GM12878 (cell line): ENCODE data around the gene NPIPA5. TPM values are rescaled to one million over a fixed set of nuclear protein-coding genes. Genes with fewer than 3 reads are reported as not detected.
"Not testable (repeated sequence)": the region's sequence is repeated elsewhere in the genome, so short reads cannot be mapped to it uniquely, and the experiment has no call there.

Experiments used
- ATAC-seq: fragments of 200-7000 bp; cut with Tn5 transposase; 3 replicates; pipeline ENCODE4 v1.9.1; 2020; ENCODE audit warnings: mild to moderate bottlenecking, moderate library complexity
- BruUV-seq: library from RNA; stranded (reverse); fragments of 400-500 nt; replicated peaks from 2 replicates; lab custom pipeline; 2021; lab: Mats Ljungman, UMichigan
- CTCF ChIA-PET: fragments of 300-600 bp; sonication (Branson Sonifier 250); formaldehyde crosslinking; extraction: SDS; loops from one replicate; lab custom pipeline; 2021; ENCODE audit warnings: inconsistent platforms; lab: Yijun Ruan, JAX
- POLR2A ChIA-PET: fragments of 350-600 bp; formaldehyde crosslinking; extraction: SDS; loops from one replicate; lab custom pipeline; 2021; ENCODE audit warnings: inconsistent platforms; lab: Charles Lee
- RAD21 ChIA-PET: fragments of 300-600 bp; sonication (Branson Sonifier 250); formaldehyde crosslinking; loops from one replicate; lab custom pipeline; 2023; ENCODE audit warnings: antibody characterized with exemption; ENCODE audit not compliant: unreplicated experiment; lab: Charles Lee
- SMC1A ChIA-PET: fragments of 300-600 bp; sonication (Branson Sonifier 250); formaldehyde crosslinking; loops from one replicate; lab custom pipeline; 2023; ENCODE audit not compliant: unreplicated experiment, uncharacterized antibody; lab: Charles Lee
- DNase-seq: peaks from one replicate; pipeline ENCODE4 v3.0.0-alpha.2; 2011; ENCODE audit warnings: low read depth, low spot score
- FAIRE-seq: peaks from 3 replicates; lab custom pipeline; 2011; peaks lifted over from hg19 to GRCh38; lab: Jason Lieb, UNC
- H2AFZ ChIP-seq: 2 replicates; pipeline ENCODE4 v1.6.0; 2011; ENCODE audit warnings: low read depth, low read length, control low read depth; ENCODE audit not compliant: control insufficient read depth
- H3K27ac ChIP-seq: 2 replicates; pipeline ENCODE4 v1.5.1; 2011; ENCODE audit warnings: control low read depth; ENCODE audit not compliant: control insufficient read depth, insufficient read depth
- H3K27me3 ChIP-seq, 2 experiments: replicated peaks in 1 of 2; 2 replicates each; pipeline versions ENCODE4 v1.6.0 to v1.6.1; 2011; ENCODE audit warnings: low read length in 1 of 2; ENCODE audit not compliant: control insufficient read depth in 2 of 2, insufficient read depth in 2 of 2
- H3K36me3 ChIP-seq, 2 experiments: 2 replicates each; pipeline ENCODE4 v1.5.1; 2011; ENCODE audit warnings: low read length in 1 of 2; ENCODE audit not compliant: control insufficient read depth in 2 of 2, insufficient read depth in 2 of 2
- H3K4me1 ChIP-seq: 2 replicates; pipeline ENCODE4 v1.6.1; 2011; ENCODE audit warnings: mild to moderate bottlenecking, low read length, moderate library complexity, mixed read lengths; ENCODE audit not compliant: control insufficient read depth, insufficient read depth
- H3K4me2 ChIP-seq: 2 replicates; pipeline ENCODE4 v1.6.0; 2011; ENCODE audit warnings: control low read depth; ENCODE audit not compliant: control insufficient read depth, insufficient read depth
- H3K4me3 ChIP-seq: fragments of 200-600 bp; sonication (generic); 2 replicates; pipeline ENCODE4 v1.5.1; 2016
- H3K79me2 ChIP-seq: 2 replicates; pipeline ENCODE4 v1.6.0; 2011; ENCODE audit warnings: low read length; ENCODE audit not compliant: control insufficient read depth, insufficient read depth
- H3K9ac ChIP-seq: 2 replicates; pipeline ENCODE4 v1.8.0; 2011; ENCODE audit warnings: low read length, control low read depth, mixed read lengths; ENCODE audit not compliant: control insufficient read depth, insufficient read depth
- H3K9me3 ChIP-seq: replicated peaks from 3 replicates; pipeline ENCODE4 v1.5.1; 2011; ENCODE audit warnings: mild to moderate bottlenecking, low read length; ENCODE audit not compliant: control insufficient read depth, insufficient read depth
- H4K20me1 ChIP-seq: 2 replicates; pipeline ENCODE4 v1.6.0; 2011; ENCODE audit not compliant: control insufficient read depth, insufficient read depth
- CTCF ChIP-seq, 3 experiments: IDR thresholded peaks in 2 of 3; conservative IDR thresholded peaks in 1 of 3; 2 replicates each; pipeline ENCODE4 v1.5.1; 2011; ENCODE audit warnings: low read depth in 3 of 3, low read length in 3 of 3, mild to moderate bottlenecking in 3 of 3, control low read depth in 2 of 3, moderate library complexity in 2 of 3, inconsistent platforms in 1 of 3, mixed read lengths in 1 of 3; ENCODE audit not compliant: control insufficient read depth in 2 of 3, insufficient read depth in 1 of 3; ENCODE audit errors: extremely low read depth in 1 of 3
- MTA3 ChIP-seq: IDR thresholded peaks from 2 replicates; pipeline ENCODE4 v1.6.1; 2012; ENCODE audit warnings: low read length, inconsistent platforms, borderline replicate concordance
- NR2F1 ChIP-seq: fragments of 450-650 bp; conservative IDR thresholded peaks from 2 replicates; pipeline ENCODE4 v1.6.1; 2017; ENCODE audit warnings: mild to moderate bottlenecking
- RAD21 ChIP-seq: IDR thresholded peaks from 2 replicates; pipeline ENCODE4 v1.6.1; 2011; ENCODE audit warnings: mild to moderate bottlenecking, low read depth, low read length, moderate library complexity; ENCODE audit not compliant: insufficient read depth
- RFX5 ChIP-seq: IDR thresholded peaks from 2 replicates; pipeline ENCODE4 v1.6.1; 2011; ENCODE audit warnings: low read depth, low read length, improper control_type of control experiment
- STAT1 ChIP-seq: fragments of 450-650 bp; conservative IDR thresholded peaks from 2 replicates; pipeline ENCODE4 v1.6.1; 2014; ENCODE audit warnings: antibody characterized with exemption, mild to moderate bottlenecking
- WGBS: methylation state at CpG from one replicate; pipeline ENCODE4 v1.1.6; 2016; ENCODE audit warnings: low lambda C conversion rate; ENCODE audit not compliant: insufficient replicate concordance, insufficient coverage; ENCODE audit errors: missing lambda C conversion rate; 5-methylcytosine and 5-hydroxymethylcytosine counted together
- in situ Hi-C: fragments of 300-500 bp; cut with MboI; formaldehyde crosslinking; loops from 9 replicates; pipeline ENCODE4 v1.14.3; 2018; ENCODE audit warnings: mixed read lengths
- intact Hi-C: fragments of 100-400 bp; cut with micrococcal nuclease; formaldehyde crosslinking; loops from one replicate; pipeline ENCODE4 v1.14.2; 2022; ENCODE audit not compliant: unreplicated experiment
- polyA plus RNA-seq, 11 experiments: library from polyadenylated mRNA; depleted of rRNA in 4 of 11; unstranded in 6 of 11; stranded (reverse) in 5 of 11; fragments of >200 nt; fragmentation: Nextera tagmentation in 4 of 11; fragmentation: Illumina TruSeq in 1 of 11; extraction: Ambion mirVana in 4 of 11; extraction: Trizol in 1 of 11; gene quantifications; 1 replicate in 1 of 11; 2 replicates in 10 of 11; pipeline versions ENCODE4 v1.2.1 to v1.2.3, GENCODE V29; 2011 to 2016; ENCODE audit warnings: inconsistent platforms in 2 of 11, missing spikeins in 2 of 11, low read depth in 1 of 11
- total RNA-seq, 4 experiments: library from RNA; depleted of rRNA in 3 of 4; stranded (reverse); fragments of >200 nt in 3 of 4; fragmentation: Illumina TruSeq in 1 of 4; extraction: Trizol in 1 of 4; gene quantifications; 2 replicates each; pipeline versions ENCODE4 v1.2.1 to v1.2.3, GENCODE V29; 2013 to 2021

NPIPA5 gene
- total and polyA plus RNA-seq, 10 of the 15 experiments (the other 5 are each of a cell fraction or from before 2014, with no cell fraction given) = 1.2 to 12.1 (median 3.6) TPM

GRCh38 chr16:15415511-15415985 is 37.5 kb upstream of the NPIPA5 start (continued):
- TF ChIP-seq CTCF (IDR thresholded peaks at IDR 0.05 in 2 of 3, conservative IDR thresholded peaks at IDR 0.05 in 1 of 3; ENCODE audit: control insufficient read depth in 2 of 3, extremely low read depth in 1 of 3, insufficient read depth in 1 of 3, low read depth in 3 of 3, low read length in 3 of 3) (no peak), STAT1 (no peak), RAD21 (no peak), MTA3 (no peak), RFX5 (no peak), NR2F1 (no peak)

- H3K27me3 ChIP-seq, H3K4me3 ChIP-seq, intact Hi-C loops, RAD21 ChIA-PET, POLR2A ChIA-PET, FAIRE-seq, ATAC-seq, H3K9ac ChIP-seq, H3K36me3 ChIP-seq, H3K4me1 ChIP-seq, H2AFZ ChIP-seq, H3K27ac ChIP-seq, BruUV-seq, H4K20me1 ChIP-seq, CTCF ChIA-PET, H3K79me2 ChIP-seq, DNase-seq, H3K9me3 ChIP-seq, H3K4me2 ChIP-seq, SMC1A ChIA-PET: not testable (repeated sequence)
- WGBS = 62% methylated on average over 6 of the region's 6 CpGs
- in situ Hi-C loops = loop anchor here (25.0 kb wide), 1 partner anchor 597 kb away; no protein-coding TSS in a partner anchor
Measured at GRCh38 chr16:15409476-15409875, 31.4 kb upstream of the NPIPA5 start.

GRCh38 chr16:15407756-15408155 is 29.7 kb upstream of the NPIPA5 start:
- H3K4me1 ChIP-seq, SMC1A ChIA-PET, H3K27me3 ChIP-seq, H2AFZ ChIP-seq, BruUV-seq, H3K4me3 ChIP-seq, intact Hi-C loops, H4K20me1 ChIP-seq, DNase-seq, ATAC-seq, H3K9me3 ChIP-seq, RAD21 ChIA-PET, H3K79me2 ChIP-seq, POLR2A ChIA-PET, FAIRE-seq, H3K9ac ChIP-seq, H3K27ac ChIP-seq, H3K4me2 ChIP-seq, CTCF ChIA-PET, H3K36me3 ChIP-seq: not testable (repeated sequence)
- 45% methylated on average over 4 of the region's 4 CpGs for whole genome bisulfite sequencing
- in situ Hi-C loops = loop anchor here (25.0 kb wide), 1 partner anchor 595 kb away; no protein-coding TSS in a partner anchor
